Transverse colon (tissue), 4 donors: ENCODE results near the gene ZCCHC3.

Experiments
- EP300 ChIP-seq: sonication (generic); formaldehyde crosslinking; IDR thresholded peaks from one replicate; pipeline ENCODE4 v1.6.1; 2017; ENCODE audit warnings: antibody characterized with exemption, low read depth
- POLR2AphosphoS5 ChIP-seq, 3 donors: sonication (generic); formaldehyde crosslinking; IDR thresholded peaks; one replicate each; pipeline ENCODE4 v1.6.1; 2016; ENCODE audit warnings: antibody characterized with exemption in 3 of 3
- TF ChIP-seq, protein P1 (sequence below), 5 experiments: fragments of 200-600 bp in 3 of 5; fragments of 450-650 bp in 2 of 5; sonication (generic) in 3 of 5; IDR thresholded peaks; 1 replicate in 2 of 5; 2 replicates in 3 of 5; pipeline ENCODE4 v1.5.1; 2016 to 2017; ENCODE audit warnings: antibody characterized with exemption in 5 of 5, inconsistent platforms in 3 of 5, mild to moderate bottlenecking in 2 of 5, moderate library complexity in 1 of 5

DNA sequence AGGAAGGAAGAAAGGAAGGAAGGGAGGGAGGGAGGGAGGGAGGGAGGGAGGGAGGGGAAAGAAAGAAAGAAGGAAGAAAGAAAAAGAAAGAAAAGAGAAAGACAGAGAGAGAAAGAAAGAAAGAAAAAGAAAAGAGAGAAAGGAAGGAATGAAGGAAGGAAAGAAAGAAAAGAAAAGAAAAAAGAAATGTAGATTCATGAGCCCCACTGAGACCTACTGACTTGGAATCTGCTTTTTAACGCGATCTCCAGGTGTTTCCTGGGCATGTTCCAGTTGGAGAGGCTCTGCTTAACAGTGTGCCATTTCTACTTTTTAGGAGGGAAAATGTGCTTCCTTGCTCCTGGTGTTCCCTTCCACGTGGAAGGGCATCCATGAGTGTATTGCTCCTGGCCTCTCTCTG, 23.5 kb upstream of the ZCCHC3 start:
- TF ChIP-seq, protein P1, sequence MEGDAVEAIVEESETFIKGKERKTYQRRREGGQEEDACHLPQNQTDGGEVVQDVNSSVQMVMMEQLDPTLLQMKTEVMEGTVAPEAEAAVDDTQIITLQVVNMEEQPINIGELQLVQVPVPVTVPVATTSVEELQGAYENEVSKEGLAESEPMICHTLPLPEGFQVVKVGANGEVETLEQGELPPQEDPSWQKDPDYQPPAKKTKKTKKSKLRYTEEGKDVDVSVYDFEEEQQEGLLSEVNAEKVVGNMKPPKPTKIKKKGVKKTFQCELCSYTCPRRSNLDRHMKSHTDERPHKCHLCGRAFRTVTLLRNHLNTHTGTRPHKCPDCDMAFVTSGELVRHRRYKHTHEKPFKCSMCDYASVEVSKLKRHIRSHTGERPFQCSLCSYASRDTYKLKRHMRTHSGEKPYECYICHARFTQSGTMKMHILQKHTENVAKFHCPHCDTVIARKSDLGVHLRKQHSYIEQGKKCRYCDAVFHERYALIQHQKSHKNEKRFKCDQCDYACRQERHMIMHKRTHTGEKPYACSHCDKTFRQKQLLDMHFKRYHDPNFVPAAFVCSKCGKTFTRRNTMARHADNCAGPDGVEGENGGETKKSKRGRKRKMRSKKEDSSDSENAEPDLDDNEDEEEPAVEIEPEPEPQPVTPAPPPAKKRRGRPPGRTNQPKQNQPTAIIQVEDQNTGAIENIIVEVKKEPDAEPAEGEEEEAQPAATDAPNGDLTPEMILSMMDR (IDR thresholded peaks at IDR 0.05): no peak
- no peak for TF ChIP-seq POLR2AphosphoS5 (IDR thresholded peaks at IDR 0.05)
- TF ChIP-seq EP300: no peak
